GM10248 (cell line): ENCODE data around the gene KCNT2.

ENCODE experiments used
- CTCF ChIA-PET: fragments of 300-600 bp; sonication (Branson Sonifier 250); formaldehyde crosslinking; extraction: SDS; loops from one replicate; lab custom pipeline; 2021; ENCODE audit warnings: antibody characterized with exemption; lab: Yijun Ruan, JAX
- POLR2A ChIA-PET: fragments of 350-650 bp; sonication (Branson Sonifier 250); formaldehyde crosslinking; extraction: SDS; loops from one replicate; lab custom pipeline; 2020; ENCODE audit warnings: antibody characterized with exemption; lab: Yijun Ruan, JAX
- DNase-seq: peaks from one replicate; pipeline ENCODE4 v3.0.0; 2012; ENCODE audit errors: extremely low spot score
- CTCF ChIP-seq: IDR thresholded peaks from 2 replicates; pipeline ENCODE4 v1.5.1; 2012; ENCODE audit warnings: mild to moderate bottlenecking, low read depth; ENCODE audit errors: extremely low read depth, missing control alignments, control extremely low read depth

KCNT2 gene

DNA sequence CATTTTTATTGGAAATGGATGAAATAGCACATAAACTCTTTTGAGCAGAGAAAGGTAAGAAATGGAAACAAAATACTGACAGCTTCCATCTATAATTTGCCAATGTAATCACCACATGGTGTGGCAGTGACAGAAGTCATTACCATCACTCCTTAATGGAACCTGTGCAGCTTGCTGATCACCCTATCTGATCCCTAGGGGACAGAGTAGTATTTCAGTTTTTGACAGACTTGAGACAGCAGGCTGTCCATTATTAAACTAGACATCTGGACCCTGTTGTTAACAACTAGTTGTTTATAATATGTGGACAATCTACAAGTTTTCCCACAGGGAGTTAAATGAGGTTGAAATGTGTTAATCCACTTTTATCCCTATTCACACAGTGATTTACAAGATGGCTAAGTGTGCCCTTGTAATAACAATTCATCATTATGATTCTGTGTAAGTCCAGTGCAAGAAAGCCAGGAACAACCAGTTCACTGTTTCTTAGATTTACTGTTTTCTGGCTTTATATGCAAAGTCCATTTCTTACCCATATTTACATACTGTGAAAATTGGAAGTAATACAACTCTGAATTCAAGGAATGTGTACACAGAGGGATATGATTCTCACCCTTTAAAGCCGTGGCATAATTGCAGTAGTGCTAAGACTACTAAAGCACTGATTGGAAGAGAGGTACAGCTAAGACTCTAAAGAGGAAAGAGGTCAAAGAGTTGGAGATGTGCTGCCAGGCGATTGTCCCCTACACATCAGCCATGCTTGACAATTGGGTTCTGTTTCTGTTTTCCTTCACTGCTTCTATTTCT is 9.1 kb downstream of the KCNT2 start:
- ChIA-PET POLR2A (no interaction called here), CTCF (no interaction called here)
- no peak for DNase-seq
- no peak for TF ChIP-seq CTCF

- ChIA-PET CTCF (no interaction called here), POLR2A (no interaction called here)
- no peak for TF ChIP-seq CTCF
- no peak for DNase-seq
Measured at GRCh38 chr1:196594700-196595099, 13.5 kb downstream of the KCNT2 start.

- POLR2A ChIA-PET = no interaction called here
- CTCF ChIA-PET = no interaction called here
- DNase-seq = no peak
- no peak for TF ChIP-seq CTCF
Measured at GRCh38 chr1:196593955-196594354, 14.3 kb downstream of the KCNT2 start.

GRCh38 chr1:196590959-196591358 is 17.3 kb downstream of the KCNT2 start:
- TF ChIP-seq CTCF = no peak
- no peak for DNase-seq
- ChIA-PET POLR2A (no interaction called here), CTCF (no interaction called here)

DNA sequence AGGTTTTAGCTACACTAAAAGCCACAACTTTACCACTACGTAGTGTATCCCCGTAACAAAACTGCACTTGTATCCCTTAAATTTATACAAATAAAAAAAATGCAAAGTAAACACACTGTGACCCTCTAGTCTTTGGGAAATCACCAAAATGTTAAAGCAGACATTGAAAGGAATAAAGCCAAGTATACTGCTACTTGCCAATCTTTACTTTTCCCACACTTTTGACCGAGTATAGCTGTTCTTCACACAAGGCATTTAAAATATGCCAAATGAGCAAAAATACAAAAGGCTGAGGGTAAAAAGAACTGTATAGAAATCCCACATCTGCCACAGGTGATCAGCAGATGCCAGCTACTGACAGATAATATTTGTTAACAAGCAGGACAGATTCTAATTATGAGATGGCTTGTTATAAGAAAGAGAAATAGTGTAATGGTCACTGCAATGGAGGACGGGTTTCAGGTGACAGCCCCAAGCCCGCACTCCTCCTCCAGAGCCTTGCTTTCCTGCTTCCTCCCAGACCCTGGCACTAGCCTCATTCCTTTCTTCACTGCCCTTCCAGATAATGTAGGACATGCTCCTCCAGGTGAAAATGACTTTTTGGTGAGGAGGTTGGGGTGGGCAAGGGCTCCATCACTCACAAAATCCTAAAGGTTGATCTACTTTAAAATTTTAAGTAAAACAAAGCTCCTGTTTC is 18.1 kb downstream of the KCNT2 start:
- ChIA-PET CTCF (no interaction called here), POLR2A (no interaction called here)
- no peak for TF ChIP-seq CTCF
- DNase-seq = no peak

DNA sequence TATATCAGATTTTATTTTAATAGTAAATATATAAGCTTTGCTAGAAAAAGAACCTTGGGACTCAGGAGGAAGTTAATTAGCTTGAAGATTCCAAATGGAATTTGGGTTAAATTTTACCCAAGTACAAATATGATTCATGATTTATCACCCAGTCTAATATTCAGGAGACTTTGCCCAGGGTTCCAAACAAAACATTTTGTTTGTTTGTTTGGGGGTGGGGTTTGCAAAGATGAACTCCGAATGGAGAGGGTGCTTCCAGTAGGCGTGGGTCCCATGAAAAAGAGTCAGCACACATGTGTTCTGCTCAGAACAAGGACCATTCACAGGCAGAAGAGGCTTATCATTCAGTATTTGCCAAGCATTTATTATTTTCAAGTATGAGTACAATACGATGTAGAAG is 23.5 kb downstream of the KCNT2 start:
- POLR2A ChIA-PET = no interaction called here
- CTCF ChIA-PET = no interaction called here
- TF ChIP-seq CTCF = no peak
- DNase-seq = no peak
